Liver (tissue), 9 donors: Measurements from ENCODE around the gene STARD3. TPM values are rescaled to one million over a fixed set of nuclear protein-coding genes. Genes with fewer than 3 reads are reported as not detected.

Source experiments
- DNase-seq: peaks from one replicate; pipeline ENCODE4 v3.0.0-alpha.2; 2017; ENCODE audit warnings: low spot score
- H3K27ac ChIP-seq, 2 donors: one replicate each; pipeline ENCODE4 v1.7.0; 2013; ENCODE audit warnings: inconsistent platforms in 2 of 2, low read length in 2 of 2, control low read depth in 1 of 2, low read depth in 1 of 2, mild to moderate bottlenecking in 1 of 2
- H3K27me3 ChIP-seq, 4 donors: one replicate each; pipeline versions ENCODE4 v1.6.1 to v1.7.0; 2013; ENCODE audit warnings: low read length in 3 of 4, inconsistent platforms in 1 of 4, mild to moderate bottlenecking in 1 of 4, moderate library complexity in 1 of 4; ENCODE audit not compliant: control insufficient read depth in 4 of 4, insufficient read depth in 4 of 4
- H3K36me3 ChIP-seq, 4 donors: one replicate each; pipeline versions ENCODE4 v1.6.1 to v1.7.0; 2013; ENCODE audit warnings: low read length in 3 of 4, mild to moderate bottlenecking in 3 of 4, low read depth in 1 of 4, moderate library complexity in 1 of 4; ENCODE audit not compliant: control insufficient read depth in 4 of 4, insufficient read depth in 3 of 4
- H3K4me1 ChIP-seq, 4 donors: one replicate each; pipeline versions ENCODE4 v1.6.1 to v1.7.0; 2013; ENCODE audit warnings: low read length in 3 of 4, mild to moderate bottlenecking in 3 of 4, moderate library complexity in 1 of 4; ENCODE audit not compliant: control insufficient read depth in 4 of 4, insufficient read depth in 4 of 4
- H3K4me3 ChIP-seq, 3 donors: one replicate each; pipeline versions ENCODE4 v1.6.1 to v1.7.0; 2013; ENCODE audit warnings: low read length in 3 of 3, control low read depth in 1 of 3, low read depth in 1 of 3, mild to moderate bottlenecking in 1 of 3
- H3K9ac ChIP-seq, 2 donors: one replicate each; pipeline ENCODE4 v1.7.0; 2013; ENCODE audit warnings: low read length in 2 of 2, mild to moderate bottlenecking in 2 of 2, moderate library complexity in 2 of 2, control low read depth in 1 of 2, low read depth in 1 of 2
- H3K9me3 ChIP-seq, 4 donors: one replicate each; pipeline versions ENCODE4 v1.6.1 to v1.7.0; 2013; ENCODE audit warnings: low read length in 3 of 4; ENCODE audit not compliant: control insufficient read depth in 4 of 4
- EGR1 ChIP-seq, 2 donors: IDR thresholded peaks; 2 replicates each; pipeline ENCODE4 v1.6.1; 2016 to 2018; ENCODE audit warnings: antibody characterized with exemption in 2 of 2, low read depth in 2 of 2
- FOXA1 ChIP-seq: IDR thresholded peaks from 2 replicates; pipeline ENCODE4 v1.6.1; 2016; ENCODE audit warnings: antibody characterized with exemption
- FOXA2 ChIP-seq: IDR thresholded peaks from 2 replicates; pipeline ENCODE4 v1.6.1; 2016; ENCODE audit warnings: antibody characterized with exemption
- GABPA ChIP-seq, 2 donors: IDR thresholded peaks in 1 of 2; conservative IDR thresholded peaks in 1 of 2; 2 replicates each; pipeline ENCODE4 v1.6.1; 2016; ENCODE audit warnings: antibody characterized with exemption in 2 of 2, mild to moderate bottlenecking in 1 of 2, moderate library complexity in 1 of 2
- HNF4A ChIP-seq, 2 donors: conservative IDR thresholded peaks; 2 replicates each; pipeline ENCODE4 v1.6.1; 2016; ENCODE audit warnings: antibody characterized with exemption in 2 of 2, mild to moderate bottlenecking in 2 of 2
- NR2F2 ChIP-seq: IDR thresholded peaks from 2 replicates; pipeline ENCODE4 v1.6.1; 2016; ENCODE audit warnings: antibody characterized with exemption
- RAD21 ChIP-seq, 2 donors: IDR thresholded peaks; 2 replicates each; pipeline ENCODE4 v1.6.1; 2016; ENCODE audit warnings: antibody characterized with exemption in 2 of 2, mild to moderate bottlenecking in 2 of 2
- RXRA ChIP-seq, 2 donors: IDR thresholded peaks; 2 replicates each; pipeline ENCODE4 v1.6.1; 2017 to 2018; ENCODE audit warnings: antibody characterized with exemption in 2 of 2, mild to moderate bottlenecking in 1 of 2
- SP1 ChIP-seq: IDR thresholded peaks from 2 replicates; pipeline ENCODE4 v1.6.1; 2018; ENCODE audit warnings: antibody characterized with exemption, mild to moderate bottlenecking
- TAF1 ChIP-seq: conservative IDR thresholded peaks from 2 replicates; pipeline ENCODE4 v1.6.1; 2016; ENCODE audit warnings: antibody characterized with exemption, mild to moderate bottlenecking
- YY1 ChIP-seq: IDR thresholded peaks from 2 replicates; pipeline ENCODE4 v1.6.1; 2016; ENCODE audit warnings: antibody characterized with exemption, mild to moderate bottlenecking
- WGBS: extraction: QIAGEN DNeasy Blood & Tissue Kit; methylation state at CpG from one replicate; pipeline ENCODE4 v1.1.7; 2013; 5-methylcytosine and 5-hydroxymethylcytosine counted together
- polyA plus RNA-seq, 2 donors: library from polyadenylated mRNA; stranded (reverse) in 1 of 2; unstranded in 1 of 2; fragments of 200-250 nt in 1 of 2; fragments of >200 nt in 1 of 2; fragmentation: Nextera tagmentation in 1 of 2; extraction: Ambion mirVana in 1 of 2; gene quantifications; one replicate each; pipeline versions ENCODE4 v1.2.1 to v1.2.3, GENCODE V29; 2013 to 2015
- total RNA-seq, 2 donors: library from RNA; depleted of rRNA; stranded (reverse); fragments of >200 nt; gene quantifications; one replicate each; pipeline ENCODE4 v1.2.3, GENCODE V29; 2014
- TF ChIP-seq, protein P1 (sequence below): IDR thresholded peaks from 2 replicates; pipeline ENCODE4 v1.6.1; 2016; ENCODE audit warnings: antibody characterized with exemption
- TF ChIP-seq, protein P2 (sequence below): IDR thresholded peaks from 2 replicates; pipeline ENCODE4 v1.6.1; 2016; ENCODE audit warnings: antibody characterized with exemption
- TF ChIP-seq, protein P3 (sequence below): IDR thresholded peaks from 2 replicates; pipeline ENCODE4 v1.6.1; 2016; ENCODE audit warnings: antibody characterized with exemption
- TF ChIP-seq, protein P4 (sequence below): fragments of 150-350 bp; IDR thresholded peaks from 2 replicates; pipeline ENCODE4 v1.5.1; 2017; ENCODE audit warnings: improper control_type of control experiment, low read depth, low read length; ENCODE audit not compliant: missing input control
- donor health status: healthy.
- donor health status: healthy.
- donor health status: healthy.
- donor health status: healthy.
- donor health status: healthy.

The STARD3 gene
- total and polyA plus RNA-seq, 4 donors: 15.0 to 34.0 (median 23.2) TPM

DNA sequence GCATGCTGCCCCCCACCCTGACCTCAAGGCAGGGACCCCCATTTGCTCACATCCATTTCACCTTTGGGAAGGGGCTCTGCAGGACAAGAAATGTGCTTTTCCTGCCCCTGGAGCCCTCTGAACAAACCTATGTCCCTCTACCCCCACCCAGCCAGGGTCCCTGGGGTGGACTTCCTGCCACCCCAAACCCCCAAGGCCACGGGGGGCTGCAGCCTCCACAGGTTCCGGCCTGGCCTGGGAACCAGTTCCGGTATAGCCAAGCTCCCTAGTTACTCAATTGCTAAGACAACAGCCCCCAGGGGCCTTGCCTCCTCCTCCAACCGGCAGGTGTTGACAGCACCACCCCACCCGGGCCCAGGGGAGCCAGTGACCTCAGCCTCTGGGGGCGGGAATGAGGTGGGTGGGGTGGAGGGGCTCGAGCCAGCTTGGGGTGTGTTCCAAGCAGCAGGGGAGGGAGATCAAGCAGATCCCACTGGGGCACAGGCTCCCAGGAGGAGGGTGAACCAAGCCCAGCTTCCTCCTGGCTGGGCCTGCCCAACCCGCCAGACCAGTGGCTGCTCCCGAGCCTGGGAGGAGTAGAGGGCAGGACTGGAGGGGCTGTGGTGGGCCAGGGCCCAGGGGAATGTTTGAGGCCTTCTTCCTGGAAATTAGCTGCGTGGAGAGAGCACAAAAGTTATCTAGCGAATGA, 37.9 kb downstream of the STARD3 start:
- no peak overlapping the region for H3K4me3 ChIP-seq
- 63% methylated on average over 11 of the region's 11 CpGs for WGBS
- H3K36me3 ChIP-seq: no peaks in the 10 kb centered on the region
- H3K9ac ChIP-seq: no peak overlapping the region
- no peaks in the 10 kb centered on the region for H3K9me3 ChIP-seq
- peaks cover 0 to 11% (median under 1%) of the 10 kb centered on the region in 4 donors for H3K4me1 ChIP-seq
- DNase-seq: no peak
- no peak for TF ChIP-seq YY1
- TF ChIP-seq, protein P1, sequence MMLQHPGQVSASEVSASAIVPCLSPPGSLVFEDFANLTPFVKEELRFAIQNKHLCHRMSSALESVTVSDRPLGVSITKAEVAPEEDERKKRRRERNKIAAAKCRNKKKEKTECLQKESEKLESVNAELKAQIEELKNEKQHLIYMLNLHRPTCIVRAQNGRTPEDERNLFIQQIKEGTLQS: no peak
- TF ChIP-seq GABPA (IDR thresholded peaks at IDR 0.05 in 1 of 2, conservative IDR thresholded peaks at IDR 0.05 in 1 of 2): no peak
- no peak for TF ChIP-seq EGR1 (IDR thresholded peaks at IDR 0.05; ENCODE audit: low read depth in 2 of 2)
- TF ChIP-seq RAD21 (IDR thresholded peaks at IDR 0.05): no peak
- no peak for TF ChIP-seq TAF1
- TF ChIP-seq SP1: no peak
- TF ChIP-seq, protein P2, sequence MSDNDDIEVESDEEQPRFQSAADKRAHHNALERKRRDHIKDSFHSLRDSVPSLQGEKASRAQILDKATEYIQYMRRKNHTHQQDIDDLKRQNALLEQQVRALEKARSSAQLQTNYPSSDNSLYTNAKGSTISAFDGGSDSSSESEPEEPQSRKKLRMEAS: no peak
- TF ChIP-seq HNF4A (conservative IDR thresholded peaks at IDR 0.05): no peak
- no peak for TF ChIP-seq NR2F2
- no peak for TF ChIP-seq FOXA1
- TF ChIP-seq FOXA2: no peak
- TF ChIP-seq, protein P3, sequence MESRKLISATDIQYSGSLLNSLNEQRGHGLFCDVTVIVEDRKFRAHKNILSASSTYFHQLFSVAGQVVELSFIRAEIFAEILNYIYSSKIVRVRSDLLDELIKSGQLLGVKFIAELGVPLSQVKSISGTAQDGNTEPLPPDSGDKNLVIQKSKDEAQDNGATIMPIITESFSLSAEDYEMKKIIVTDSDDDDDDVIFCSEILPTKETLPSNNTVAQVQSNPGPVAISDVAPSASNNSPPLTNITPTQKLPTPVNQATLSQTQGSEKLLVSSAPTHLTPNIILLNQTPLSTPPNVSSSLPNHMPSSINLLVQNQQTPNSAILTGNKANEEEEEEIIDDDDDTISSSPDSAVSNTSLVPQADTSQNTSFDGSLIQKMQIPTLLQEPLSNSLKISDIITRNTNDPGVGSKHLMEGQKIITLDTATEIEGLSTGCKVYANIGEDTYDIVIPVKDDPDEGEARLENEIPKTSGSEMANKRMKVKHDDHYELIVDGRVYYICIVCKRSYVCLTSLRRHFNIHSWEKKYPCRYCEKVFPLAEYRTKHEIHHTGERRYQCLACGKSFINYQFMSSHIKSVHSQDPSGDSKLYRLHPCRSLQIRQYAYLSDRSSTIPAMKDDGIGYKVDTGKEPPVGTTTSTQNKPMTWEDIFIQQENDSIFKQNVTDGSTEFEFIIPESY: no peak
- TF ChIP-seq RXRA (IDR thresholded peaks at IDR 0.05): no peak
- TF ChIP-seq, protein P4, sequence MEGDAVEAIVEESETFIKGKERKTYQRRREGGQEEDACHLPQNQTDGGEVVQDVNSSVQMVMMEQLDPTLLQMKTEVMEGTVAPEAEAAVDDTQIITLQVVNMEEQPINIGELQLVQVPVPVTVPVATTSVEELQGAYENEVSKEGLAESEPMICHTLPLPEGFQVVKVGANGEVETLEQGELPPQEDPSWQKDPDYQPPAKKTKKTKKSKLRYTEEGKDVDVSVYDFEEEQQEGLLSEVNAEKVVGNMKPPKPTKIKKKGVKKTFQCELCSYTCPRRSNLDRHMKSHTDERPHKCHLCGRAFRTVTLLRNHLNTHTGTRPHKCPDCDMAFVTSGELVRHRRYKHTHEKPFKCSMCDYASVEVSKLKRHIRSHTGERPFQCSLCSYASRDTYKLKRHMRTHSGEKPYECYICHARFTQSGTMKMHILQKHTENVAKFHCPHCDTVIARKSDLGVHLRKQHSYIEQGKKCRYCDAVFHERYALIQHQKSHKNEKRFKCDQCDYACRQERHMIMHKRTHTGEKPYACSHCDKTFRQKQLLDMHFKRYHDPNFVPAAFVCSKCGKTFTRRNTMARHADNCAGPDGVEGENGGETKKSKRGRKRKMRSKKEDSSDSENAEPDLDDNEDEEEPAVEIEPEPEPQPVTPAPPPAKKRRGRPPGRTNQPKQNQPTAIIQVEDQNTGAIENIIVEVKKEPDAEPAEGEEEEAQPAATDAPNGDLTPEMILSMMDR: no peak
- no peaks in the 10 kb centered on the region for H3K27me3 ChIP-seq
- H3K27ac ChIP-seq: no peak overlapping the region

DNA sequence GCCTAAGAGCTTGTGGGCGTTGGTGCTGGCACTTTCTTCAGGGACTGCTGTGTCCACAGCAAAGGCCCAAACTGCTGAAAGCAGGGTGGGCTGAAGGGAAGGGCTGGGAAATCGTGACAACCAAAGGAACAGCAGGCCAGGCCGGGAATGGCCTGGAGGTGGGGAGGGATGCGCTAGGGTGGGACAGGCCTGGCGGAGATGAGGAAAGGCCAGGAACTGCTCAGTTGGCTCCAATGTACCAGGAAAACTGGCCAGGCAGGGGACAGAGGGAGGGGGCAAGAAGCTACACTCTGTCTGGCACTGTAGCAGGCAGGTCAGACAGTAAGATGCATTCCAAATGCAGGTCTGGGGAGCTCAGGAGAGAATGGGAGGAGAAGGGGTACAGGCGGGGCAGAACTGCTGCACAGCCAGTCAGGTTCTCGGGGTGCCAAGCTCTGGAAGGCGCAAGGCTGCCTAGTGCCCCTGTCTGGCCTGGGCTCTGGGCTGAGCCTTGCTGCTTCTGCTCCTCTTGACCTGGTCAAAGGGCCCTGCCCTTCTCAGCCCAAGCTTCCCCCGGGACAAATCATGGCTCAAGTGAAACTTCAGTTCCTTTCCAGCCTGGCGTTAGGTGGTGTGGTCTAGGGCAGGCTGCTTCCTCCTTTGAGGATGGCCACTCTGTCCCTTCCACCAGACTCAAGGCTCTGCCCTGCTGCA, 38.6 kb downstream of the STARD3 start:
- Histone ChIP-seq H3K9me3 (no peaks in the 10 kb centered on the region), H3K27me3 (no peaks in the 10 kb centered on the region), H3K27ac (no peak overlapping the region), H3K4me3 (no peak overlapping the region), H3K9ac (no peak overlapping the region), H3K36me3 (no peaks in the 10 kb centered on the region), H3K4me1 (peaks cover 0 to 12% (median under 1%) of the 10 kb centered on the region in 4 donors)
- TF ChIP-seq NR2F2 (no peak), FOXA1 (no peak), EGR1 (IDR thresholded peaks at IDR 0.05; ENCODE audit: low read depth in 2 of 2) (no peak), TAF1 (no peak)
- TF ChIP-seq, protein P2: no peak
- TF ChIP-seq, protein P4: no peak
- TF ChIP-seq, protein P3: no peak
- TF ChIP-seq, protein P1: no peak
- WGBS: 87% methylated on average over 10 of the region's 10 CpGs
- no peak for DNase-seq
